SK-N-SH treated with all-trans-retinoic acid at 6 μM for 48 hours (cell line): ENCODE measurements around the gene ARHGAP10.

Experiments used
- ATAC-seq: fragments of 200-7000 bp; cut with Tn5 transposase; 3 replicates; pipeline ENCODE4 v1.9.1; 2020; ENCODE audit warnings: mild to moderate bottlenecking, moderate library complexity
- ARNTL ChIP-seq: fragments of 450-650 bp; formaldehyde crosslinking; IDR thresholded peaks from 2 replicates; pipeline ENCODE4 v1.5.0; 2020; ENCODE audit warnings: low read depth, mild to moderate bottlenecking, moderate library complexity, borderline replicate concordance
- BACH2 ChIP-seq: fragments of 250-450 bp; sonication (Bioruptor Pico); IDR thresholded peaks from 2 replicates; pipeline ENCODE4 v1.9.0; 2021; ENCODE audit warnings: mild to moderate bottlenecking, borderline replicate concordance
- CREB5 ChIP-seq: fragments of 250-450 bp; sonication (Bioruptor Pico); IDR thresholded peaks from 2 replicates; pipeline ENCODE4 v1.5.1; 2020; ENCODE audit warnings: low read depth, mild to moderate bottlenecking, moderate library complexity
- CSDC2 ChIP-seq: fragments of 250-450 bp; sonication (Bioruptor Pico); IDR thresholded peaks from 2 replicates; pipeline ENCODE4 v1.5.0; 2020; ENCODE audit warnings: mild to moderate bottlenecking, moderate library complexity
- ESRRG ChIP-seq: fragments of 250-450 bp; sonication (Bioruptor Pico); IDR thresholded peaks from 2 replicates; pipeline ENCODE4 v1.6.1; 2021; ENCODE audit warnings: mild to moderate bottlenecking
- GLIS3 ChIP-seq: fragments of 250-450 bp; sonication (Bioruptor Pico); IDR thresholded peaks from 2 replicates; pipeline ENCODE4 v1.5.0; 2020; ENCODE audit warnings: mild to moderate bottlenecking, moderate library complexity
- ISL1 ChIP-seq: fragments of 250-450 bp; sonication (Bioruptor Pico); IDR thresholded peaks from 2 replicates; pipeline ENCODE4 v2.1.2; 2022; ENCODE audit warnings: mild to moderate bottlenecking, moderate library complexity
- PATZ1 ChIP-seq: fragments of 250-450 bp; sonication (Bioruptor Pico); IDR thresholded peaks from 2 replicates; pipeline ENCODE4 v1.8.0; 2020; ENCODE audit warnings: mild to moderate bottlenecking, moderate library complexity, borderline replicate concordance
- POU6F1 ChIP-seq: fragments of 250-450 bp; sonication (Bioruptor Pico); IDR thresholded peaks from 2 replicates; pipeline ENCODE4 v1.8.0; 2021; ENCODE audit warnings: low read depth, mild to moderate bottlenecking, moderate library complexity, borderline replicate concordance
- PPARA ChIP-seq: fragments of 250-450 bp; sonication (Bioruptor Pico); IDR thresholded peaks from 2 replicates; pipeline ENCODE4 v1.5.0; 2020; ENCODE audit warnings: mild to moderate bottlenecking, borderline replicate concordance
- RARB ChIP-seq: fragments of 250-450 bp; sonication (Bioruptor Pico); IDR thresholded peaks from 2 replicates; pipeline ENCODE4 v1.8.0; 2021; ENCODE audit warnings: mild to moderate bottlenecking, moderate library complexity
- SNAI2 ChIP-seq: fragments of 250-450 bp; sonication (Bioruptor Pico); IDR thresholded peaks from 2 replicates; pipeline ENCODE4 v1.5.0; 2020; ENCODE audit warnings: mild to moderate bottlenecking, moderate library complexity
- TCF4 ChIP-seq: fragments of 250-450 bp; sonication (Bioruptor Pico); IDR thresholded peaks from 2 replicates; pipeline ENCODE4 v1.8.0; 2021; ENCODE audit warnings: mild to moderate bottlenecking, moderate library complexity, borderline replicate concordance
- TOX ChIP-seq: fragments of 250-450 bp; sonication (Bioruptor Pico); IDR thresholded peaks from 2 replicates; pipeline ENCODE4 v1.8.0; 2021; ENCODE audit warnings: mild to moderate bottlenecking, moderate library complexity, borderline replicate concordance
- ZC3H10 ChIP-seq: fragments of 250-450 bp; sonication (Bioruptor Pico); IDR thresholded peaks from 2 replicates; pipeline ENCODE4 v1.5.1; 2021; ENCODE audit warnings: mild to moderate bottlenecking, moderate library complexity
- ZFP3 ChIP-seq: fragments of 250-450 bp; sonication (Bioruptor Pico); IDR thresholded peaks from 2 replicates; pipeline ENCODE4 v1.5.0; 2020; ENCODE audit warnings: mild to moderate bottlenecking, moderate library complexity
- ZNF565 ChIP-seq: fragments of 450-650 bp; formaldehyde crosslinking; conservative IDR thresholded peaks from 2 replicates; pipeline ENCODE4 v1.5.0; 2020; ENCODE audit warnings: low read depth, mild to moderate bottlenecking, moderate library complexity
- ZNF70 ChIP-seq: fragments of 450-650 bp; formaldehyde crosslinking; IDR thresholded peaks from 2 replicates; pipeline ENCODE4 v1.5.0; 2020; ENCODE audit warnings: mild to moderate bottlenecking, moderate library complexity
- ZNF8 ChIP-seq: fragments of 450-650 bp; formaldehyde crosslinking; IDR thresholded peaks from 2 replicates; pipeline ENCODE4 v1.5.0; 2020; ENCODE audit warnings: mild to moderate bottlenecking, moderate library complexity
- TF ChIP-seq, protein P1 (sequence below): fragments of 250-450 bp; sonication (Bioruptor Pico); IDR thresholded peaks from 2 replicates; pipeline ENCODE4 v1.5.1; 2021; ENCODE audit warnings: mild to moderate bottlenecking, moderate library complexity
- TF ChIP-seq, protein P2 (sequence below): fragments of 250-450 bp; sonication (Bioruptor Pico); IDR thresholded peaks from 2 replicates; pipeline ENCODE4 v1.5.0; 2020; ENCODE audit warnings: mild to moderate bottlenecking, moderate library complexity

Gene ARHGAP10

GRCh38 chr4:147877308-147877771, 145.5 kb downstream of the ARHGAP10 start:
- peak; percentile 84 for ATAC-seq
- TF ChIP-seq PPARA (CRISPR knock-in tag): no peak
- TF ChIP-seq CREB5 (CRISPR knock-in tag): peak; percentile 80
- TF ChIP-seq, protein P1, sequence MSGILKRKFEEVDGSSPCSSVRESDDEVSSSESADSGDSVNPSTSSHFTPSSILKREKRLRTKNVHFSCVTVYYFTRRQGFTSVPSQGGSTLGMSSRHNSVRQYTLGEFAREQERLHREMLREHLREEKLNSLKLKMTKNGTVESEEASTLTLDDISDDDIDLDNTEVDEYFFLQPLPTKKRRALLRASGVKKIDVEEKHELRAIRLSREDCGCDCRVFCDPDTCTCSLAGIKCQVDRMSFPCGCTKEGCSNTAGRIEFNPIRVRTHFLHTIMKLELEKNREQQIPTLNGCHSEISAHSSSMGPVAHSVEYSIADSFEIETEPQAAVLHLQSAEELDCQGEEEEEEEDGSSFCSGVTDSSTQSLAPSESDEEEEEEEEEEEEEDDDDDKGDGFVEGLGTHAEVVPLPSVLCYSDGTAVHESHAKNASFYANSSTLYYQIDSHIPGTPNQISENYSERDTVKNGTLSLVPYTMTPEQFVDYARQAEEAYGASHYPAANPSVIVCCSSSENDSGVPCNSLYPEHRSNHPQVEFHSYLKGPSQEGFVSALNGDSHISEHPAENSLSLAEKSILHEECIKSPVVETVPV (CRISPR knock-in tag): peak; percentile 90
- peak; percentile 45; the same call in 1 of the 2 replicates for TF ChIP-seq ZNF70 (CRISPR knock-in tag)
- no peak for TF ChIP-seq ZNF565 (CRISPR knock-in tag)
- TF ChIP-seq PATZ1 (CRISPR knock-in tag): peak; percentile 81; the same call in 1 of the 2 replicates
- TF ChIP-seq ESRRG (CRISPR knock-in tag): peak; percentile 93
- TF ChIP-seq POU6F1: no peak
- TF ChIP-seq, protein P2, sequence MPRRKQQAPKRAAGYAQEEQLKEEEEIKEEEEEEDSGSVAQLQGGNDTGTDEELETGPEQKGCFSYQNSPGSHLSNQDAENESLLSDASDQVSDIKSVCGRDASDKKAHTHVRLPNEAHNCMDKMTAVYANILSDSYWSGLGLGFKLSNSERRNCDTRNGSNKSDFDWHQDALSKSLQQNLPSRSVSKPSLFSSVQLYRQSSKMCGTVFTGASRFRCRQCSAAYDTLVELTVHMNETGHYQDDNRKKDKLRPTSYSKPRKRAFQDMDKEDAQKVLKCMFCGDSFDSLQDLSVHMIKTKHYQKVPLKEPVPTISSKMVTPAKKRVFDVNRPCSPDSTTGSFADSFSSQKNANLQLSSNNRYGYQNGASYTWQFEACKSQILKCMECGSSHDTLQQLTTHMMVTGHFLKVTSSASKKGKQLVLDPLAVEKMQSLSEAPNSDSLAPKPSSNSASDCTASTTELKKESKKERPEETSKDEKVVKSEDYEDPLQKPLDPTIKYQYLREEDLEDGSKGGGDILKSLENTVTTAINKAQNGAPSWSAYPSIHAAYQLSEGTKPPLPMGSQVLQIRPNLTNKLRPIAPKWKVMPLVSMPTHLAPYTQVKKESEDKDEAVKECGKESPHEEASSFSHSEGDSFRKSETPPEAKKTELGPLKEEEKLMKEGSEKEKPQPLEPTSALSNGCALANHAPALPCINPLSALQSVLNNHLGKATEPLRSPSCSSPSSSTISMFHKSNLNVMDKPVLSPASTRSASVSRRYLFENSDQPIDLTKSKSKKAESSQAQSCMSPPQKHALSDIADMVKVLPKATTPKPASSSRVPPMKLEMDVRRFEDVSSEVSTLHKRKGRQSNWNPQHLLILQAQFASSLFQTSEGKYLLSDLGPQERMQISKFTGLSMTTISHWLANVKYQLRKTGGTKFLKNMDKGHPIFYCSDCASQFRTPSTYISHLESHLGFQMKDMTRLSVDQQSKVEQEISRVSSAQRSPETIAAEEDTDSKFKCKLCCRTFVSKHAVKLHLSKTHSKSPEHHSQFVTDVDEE: peak; percentile 68; the same call in 1 of the 2 replicates
- TF ChIP-seq ZNF8 (CRISPR knock-in tag): no peak
- peak; percentile 74; the same call in 1 of the 2 replicates for TF ChIP-seq SNAI2 (CRISPR knock-in tag)
- TF ChIP-seq GLIS3: 0 out of 2 replicates have a peak, but pooled peaks have one; percentile 81
- no peak for TF ChIP-seq CSDC2 (CRISPR knock-in tag)
- peak; percentile 66; the same call in 1 of the 2 replicates for TF ChIP-seq TCF4 (CRISPR knock-in tag)
- TF ChIP-seq ARNTL (CRISPR knock-in tag): no peak
- no peak for TF ChIP-seq RARB (CRISPR knock-in tag)
- no peak for TF ChIP-seq TOX (CRISPR knock-in tag)
- no peak for TF ChIP-seq BACH2 (CRISPR knock-in tag)
- peak; percentile 100 for TF ChIP-seq ISL1 (CRISPR knock-in tag)

DNA sequence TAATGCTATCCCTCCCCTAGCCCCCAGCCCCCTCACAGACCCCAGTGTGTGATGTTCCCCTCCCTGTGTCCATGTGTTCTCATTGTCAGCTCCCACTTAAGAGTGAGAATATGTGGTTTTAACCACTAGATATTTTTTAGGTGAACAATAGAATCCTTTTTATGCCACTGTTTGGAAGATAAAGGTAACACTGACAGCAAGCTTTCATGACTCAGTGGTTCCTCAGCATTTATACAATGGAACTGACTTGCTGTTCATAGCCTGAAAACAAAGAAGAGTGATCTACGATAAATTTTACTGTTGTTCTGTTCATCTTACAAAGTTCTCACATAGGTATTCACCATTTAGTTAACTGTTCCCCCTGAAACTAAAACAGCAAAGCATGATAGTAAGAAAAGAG, 147.8 kb downstream of the ARHGAP10 start:
- TF ChIP-seq ZNF8 (CRISPR knock-in tag) (no peak), TOX (CRISPR knock-in tag) (no peak), ESRRG (CRISPR knock-in tag) (no peak), RARB (CRISPR knock-in tag) (no peak), ZFP3 (CRISPR knock-in tag) (no peak)
- no peak for ATAC-seq

- TF ChIP-seq CREB5 (CRISPR knock-in tag) (no peak), ISL1 (CRISPR knock-in tag) (no peak), GLIS3 (no peak), PATZ1 (CRISPR knock-in tag) (no peak), PPARA (CRISPR knock-in tag) (no peak), BACH2 (CRISPR knock-in tag) (no peak), TOX (CRISPR knock-in tag) (no peak), ZC3H10 (CRISPR knock-in tag) (no peak), TCF4 (CRISPR knock-in tag) (no peak), ZNF565 (CRISPR knock-in tag) (no peak)
- ATAC-seq: no peak
These were observed 148.6 kb downstream of the ARHGAP10 start for GRCh38 chr4:147880511-147880910.
